PFSK-1 (cell line): ENCODE data around the gene NHLRC4.
A peak's percentile ranks its signal among the peaks of the same experiment; 100 is the strongest.

Experiments
- FOXP2 ChIP-seq: optimal IDR thresholded peaks from 2 replicates; pipeline ENCODE3; 2011; ENCODE audit warnings: borderline replicate concordance, control low read depth, inconsistent platforms; ENCODE audit not compliant: insufficient read depth; ENCODE audit errors: extremely low read length, extremely low read depth
- POLR2AphosphoS5 ChIP-seq: IDR thresholded peaks from 2 replicates; pipeline ENCODE4 v1.6.1; 2012; ENCODE audit warnings: low read depth, mild to moderate bottlenecking, control low read depth, low read length, moderate library complexity
- REST ChIP-seq, 2 experiments: IDR thresholded peaks; 2 replicates each; pipeline versions ENCODE4 v1.6.1 to v1.8.0; 2011 to 2012; ENCODE audit warnings: low read depth in 2 of 2, low read length in 2 of 2, control low read depth in 1 of 2, inconsistent platforms in 1 of 2, mild to moderate bottlenecking in 1 of 2, moderate library complexity in 1 of 2; ENCODE audit not compliant: insufficient read depth in 1 of 2
- SIN3A ChIP-seq: IDR thresholded peaks from 2 replicates; pipeline ENCODE4 v1.6.1; 2012; ENCODE audit warnings: mild to moderate bottlenecking, low read length, moderate library complexity, borderline replicate concordance; ENCODE audit not compliant: insufficient read depth
- TAF1 ChIP-seq: IDR thresholded peaks from 2 replicates; pipeline ENCODE4 v1.6.1; 2012; ENCODE audit warnings: low read length, control low read depth, borderline replicate concordance; ENCODE audit not compliant: insufficient read depth

NHLRC4 gene

DNA sequence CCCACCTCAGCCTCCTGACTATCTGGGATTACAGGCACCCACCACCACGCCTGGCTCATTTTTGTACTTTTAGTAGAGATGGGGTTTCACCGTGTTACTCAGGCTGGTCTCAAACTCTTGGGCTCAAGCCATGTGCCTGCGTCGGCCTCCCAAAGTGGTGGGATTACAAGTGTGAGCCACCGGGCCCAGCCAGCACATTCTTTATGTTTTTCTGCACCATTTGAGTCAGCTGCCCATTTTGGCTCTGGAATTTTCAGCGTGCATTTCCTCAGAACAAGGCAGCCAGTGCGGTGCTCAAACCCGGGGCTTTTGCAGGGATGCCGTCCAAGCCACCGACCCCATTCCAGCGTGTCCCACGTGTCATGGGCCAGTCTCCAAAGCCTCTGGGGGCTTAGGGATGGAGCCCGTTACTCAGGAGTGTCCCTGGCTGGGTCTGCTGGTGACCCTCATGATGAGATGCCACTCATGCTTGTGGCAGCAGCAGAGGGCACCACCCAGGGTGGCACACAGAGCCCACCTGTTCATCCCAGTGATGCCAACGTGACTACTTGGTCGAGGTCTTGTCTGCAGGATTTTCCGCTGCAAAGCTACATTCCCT lies 19.3 kb downstream of the NHLRC4 start:
- no peak for TF ChIP-seq REST (IDR thresholded peaks at IDR 0.05; ENCODE audit: insufficient read depth in 1 of 2, low read depth in 2 of 2, low read length in 2 of 2)
- no peak for TF ChIP-seq SIN3A
- TF ChIP-seq TAF1: no peak
- no peak for TF ChIP-seq POLR2AphosphoS5
- no peak for TF ChIP-seq FOXP2

DNA sequence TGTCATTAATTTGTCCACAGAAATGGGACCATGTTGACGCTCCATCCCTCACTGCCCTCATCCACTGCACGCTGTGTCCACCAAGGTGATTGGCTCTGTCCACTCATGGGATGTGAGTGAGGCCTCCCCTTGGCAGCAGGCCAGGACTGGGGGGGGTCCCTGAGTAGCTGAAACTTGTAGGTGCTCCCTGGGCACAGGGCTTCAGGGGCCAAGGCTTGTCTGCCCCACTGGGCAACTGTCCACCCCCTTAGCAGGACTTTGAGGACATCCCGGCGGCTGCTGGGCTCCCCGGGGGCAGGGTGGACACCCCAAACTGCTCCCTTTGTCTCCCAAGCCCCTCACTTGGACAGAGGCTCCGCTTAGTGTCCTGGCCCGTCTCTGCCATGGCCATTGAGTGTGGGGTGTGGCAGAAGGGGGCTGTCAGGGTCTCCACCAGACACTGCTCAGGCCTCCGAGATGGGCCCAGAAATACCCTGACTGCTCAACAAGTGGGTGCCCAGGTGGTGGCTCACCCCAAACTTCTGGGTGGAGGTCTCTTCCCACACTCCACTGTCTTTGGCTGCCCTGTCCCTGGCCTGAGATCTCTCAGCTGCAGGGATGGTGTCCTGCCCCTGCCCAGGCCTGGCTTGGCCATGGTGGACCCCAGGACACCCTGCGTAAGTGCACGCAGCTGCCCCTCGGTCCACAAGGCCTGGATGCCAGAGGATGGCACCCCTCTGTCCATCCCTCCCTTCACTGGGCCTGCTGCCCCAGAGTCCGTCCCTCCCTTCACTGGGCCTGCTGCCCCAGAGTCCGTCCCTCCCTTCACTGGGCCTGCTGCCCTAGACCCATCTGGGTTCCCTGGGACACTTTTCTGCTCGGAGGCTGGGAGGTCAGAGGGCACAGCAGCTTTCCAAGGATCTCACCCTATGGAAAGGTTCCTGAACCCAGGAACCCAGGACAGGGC lies 20.1 kb downstream of the NHLRC4 start:
- TF ChIP-seq SIN3A: no peak

- TF ChIP-seq SIN3A (no peak), POLR2AphosphoS5 (no peak), FOXP2 (no peak)
Observed at GRCh38 chr16:588639-588888, 21.8 kb downstream of the NHLRC4 start.

GRCh38 chr16:588889-589657 lies 22.3 kb downstream of the NHLRC4 start:
- TF ChIP-seq POLR2AphosphoS5 (peak; percentile 59; the same call in 1 of the 2 replicates), FOXP2 (no peak), TAF1 (peak; percentile 91; the same call in 1 of the 2 replicates), REST (IDR thresholded peaks at IDR 0.05; ENCODE audit: insufficient read depth in 1 of 2, low read depth in 2 of 2, low read length in 2 of 2) (no peak), SIN3A (no peak)

DNA sequence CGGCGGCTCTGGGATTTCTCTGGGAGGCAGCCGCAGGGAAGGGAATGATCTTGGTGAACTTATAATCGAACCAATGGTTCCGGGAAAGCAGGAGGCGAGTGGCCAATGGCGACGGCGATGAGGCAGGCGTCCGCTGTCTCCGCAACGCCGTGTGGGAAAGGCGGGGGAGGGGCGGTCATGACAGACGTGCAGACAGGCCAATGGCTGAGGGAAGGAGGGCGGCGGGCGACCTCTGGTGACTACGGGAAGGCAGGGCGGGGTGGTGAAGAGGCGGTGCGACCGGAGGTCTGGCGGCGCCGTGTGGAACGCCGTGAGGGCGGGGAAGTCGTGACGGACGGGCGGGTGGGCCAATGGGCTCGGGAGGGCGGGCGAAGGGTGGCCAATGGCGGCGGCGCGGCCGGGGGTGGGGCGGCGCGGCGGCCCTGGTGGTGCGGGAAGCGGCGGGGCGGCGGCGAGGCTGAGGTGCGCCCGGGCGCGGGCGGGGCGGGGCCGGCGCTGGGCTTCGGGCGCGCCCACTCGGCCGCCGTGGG lies 22.9 kb downstream of the NHLRC4 start, which contains the start of gene RAB40C:
TSS of gene RAB40C (plus strand) at position 409 of the 530 bp plus-strand sequence. CDS start 226 bp downstream, outside the sequence.
- TF ChIP-seq SIN3A (no peak; the same call in 1 of the 2 replicates), REST (IDR thresholded peaks at IDR 0.05; ENCODE audit: insufficient read depth in 1 of 2, low read depth in 2 of 2, low read length in 2 of 2) (no peak), POLR2AphosphoS5 (no peak), FOXP2 (no peak), TAF1 (no peak)
